ENCODE results near the gene ARMC8.

The ARMC8 gene

GRCh38 chr3:138253609-138254008 is 66.5 kb downstream of the ARMC8 start:
- DNase-seq, result no peak

GRCh38 chr3:138254216-138254615 is 67.1 kb downstream of the ARMC8 start:
- no peak for DNase-seq

- DNase-seq, result no peak
Measured at GRCh38 chr3:138256022-138256421, 68.9 kb downstream of the ARMC8 start.

- DNase-seq, result no peak
Measured at GRCh38 chr3:138257986-138258385, 70.9 kb downstream of the ARMC8 start.

- no peak for DNase-seq
Measured at GRCh38 chr3:138259126-138259525, 72.0 kb downstream of the ARMC8 start.

- no peak for DNase-seq
Measured at GRCh38 chr3:138260611-138261010, 73.5 kb downstream of the ARMC8 start.

GRCh38 chr3:138263104-138263503 is 76.0 kb downstream of the ARMC8 start:
- no peak for DNase-seq

GRCh38 chr3:138265745-138266144 is 78.6 kb downstream of the ARMC8 start:
- no peak for DNase-seq

GRCh38 chr3:138267083-138267482 is 80.0 kb downstream of the ARMC8 start:
- DNase-seq, result no peak

GRCh38 chr3:138270245-138270644 is 83.1 kb downstream of the ARMC8 start:
- no peak for DNase-seq

GRCh38 chr3:138271189-138271794 is 84.2 kb downstream of the ARMC8 start:
- no peak for DNase-seq

- no peak for DNase-seq
Measured at GRCh38 chr3:138281561-138281960, 94.5 kb downstream of the ARMC8 start.

GRCh38 chr3:138282836-138283235 is 95.7 kb downstream of the ARMC8 start:
- no peak for DNase-seq

GRCh38 chr3:138284079-138284478 is 97.0 kb downstream of the ARMC8 start:
- DNase-seq, result no peak

- DNase-seq, result no peak
Measured at GRCh38 chr3:138284957-138285477, 97.9 kb downstream of the ARMC8 start.

- DNase-seq, result no peak
Measured at GRCh38 chr3:138289260-138289659, 102.2 kb downstream of the ARMC8 start.

- no peak for DNase-seq
Measured at GRCh38 chr3:138289701-138290100, 102.6 kb downstream of the ARMC8 start.

GRCh38 chr3:138296639-138297038 is 109.5 kb downstream of the ARMC8 start:
- DNase-seq, result no peak

GRCh38 chr3:138297059-138297607 is 110.0 kb downstream of the ARMC8 start:
- DNase-seq, result no peak

- no peak for DNase-seq
Measured at GRCh38 chr3:138297876-138298275, 110.8 kb downstream of the ARMC8 start.

- no peak for DNase-seq
Measured at GRCh38 chr3:138300647-138301046, 113.5 kb downstream of the ARMC8 start.

GRCh38 chr3:138303474-138303873 is 116.4 kb downstream of the ARMC8 start:
- no peak for DNase-seq

GRCh38 chr3:138307899-138308298 is 120.8 kb downstream of the ARMC8 start:
- no peak for DNase-seq

- DNase-seq, result no peak
Measured at GRCh38 chr3:138308783-138309182, 121.7 kb downstream of the ARMC8 start.

GRCh38 chr3:138310494-138310893 is 123.4 kb downstream of the ARMC8 start:
- DNase-seq, result no peak
